Pancreas (tissue), 10 donors: Measurements from ENCODE around the gene PCYT1A. TPM values are rescaled to one million over a fixed set of nuclear protein-coding genes. Genes with fewer than 3 reads are reported as not detected.

Experiments used
- ATAC-seq, 4 donors: fragments of 200-7000 bp; cut with Tn5 transposase; one replicate each; pipeline versions ENCODE4 v1.8.0 to v1.9.1; 2020; ENCODE audit warnings: mild to moderate bottlenecking in 4 of 4, moderate library complexity in 4 of 4
- DNase-seq, 6 donors: peaks; one replicate each; pipeline ENCODE4 v3.0.0-alpha.2; 2020
- FAIRE-seq: peaks from 2 replicates; lab custom pipeline; 2012; peaks lifted over from hg19 to GRCh38; lab: Jason Lieb, UNC
- H3K27ac ChIP-seq, 4 donors: fragments of 200-600 bp; sonication (generic); 1 replicate in 3 of 4; 2 replicates in 1 of 4; pipeline versions ENCODE4 v1.5.0 to v1.8.0; 2020
- H3K27me3 ChIP-seq, 4 donors: fragments of 200-600 bp; one replicate each; pipeline ENCODE4 v1.8.0; 2021
- H3K36me3 ChIP-seq, 3 donors: fragments of 200-600 bp; sonication (generic) in 1 of 3; one replicate each; pipeline versions ENCODE4 v1.5.0 to v1.8.0; 2020 to 2021
- H3K4me1 ChIP-seq, 3 donors: fragments of 200-600 bp; one replicate each; pipeline ENCODE4 v1.8.0; 2021
- H3K4me3 ChIP-seq, 4 donors: fragments of 200-600 bp; sonication (generic) in 2 of 4; one replicate each; pipeline versions ENCODE4 v1.5.0 to v1.8.0; 2020 to 2021
- H3K9me3 ChIP-seq, 4 donors: fragments of 200-600 bp; one replicate each; pipeline ENCODE4 v1.8.0; 2021
- WGBS, 2 donors: extraction: QIAGEN DNeasy Blood & Tissue Kit; methylation state at CpG; one replicate each; pipeline ENCODE4 v1.1.7; 2013; 5-methylcytosine and 5-hydroxymethylcytosine counted together
- intact Hi-C, 3 donors: fragments of 100-400 bp; cut with DNase I; formaldehyde crosslinking; loops; one replicate each; pipeline versions ENCODE4 v1.11.1 to v1.14.2; 2022
- polyA plus RNA-seq, 2 donors: library from polyadenylated mRNA; stranded (reverse); fragments of 200-250 nt; gene quantifications; one replicate each; pipeline ENCODE4 v1.2.3, GENCODE V29; 2013
- total RNA-seq, 6 donors: library from RNA; stranded (reverse); fragmentation: NEBNext Ultra II Directional in 4 of 6; extraction: Animal tissue kit (Norgen Biotek cat#: 25700) in 4 of 6; gene quantifications; one replicate each; pipeline versions ENCODE4 v1.2.1 to v1.2.4, GENCODE V29; 2021 to 2023
- TF ChIP-seq, protein P1 (sequence below), 4 donors: fragments of 200-600 bp; sonication (generic) in 3 of 4; IDR thresholded peaks; one replicate each; pipeline versions ENCODE4 v1.5.0 to v1.8.0; 2021; ENCODE audit warnings: antibody characterized with exemption in 4 of 4
- donor health status: healthy with polysubstance abuse.
- donor health status: DM: no; HTN: no; CAD: no; lungs with moderate emphysema.
- donor health status: DM: no; HTN: no; CAD: no.
- donor health status: control.
- donor health status: control.
- donor health status: Bipolar disorder and iron deficiency.
- donor health status: DM: yes; HTN: yes; CAD: no.
- donor health status: DM: no; HTN: no; CAD: no.
- donor health status: DM: no; HTN: no; CAD: no.
- donor health status: DM: yes; HTN: yes; CAD: no.

Gene PCYT1A
- total and polyA plus RNA-seq, 8 donors = 14.1 to 26.0 (median 16.5) TPM

DNA sequence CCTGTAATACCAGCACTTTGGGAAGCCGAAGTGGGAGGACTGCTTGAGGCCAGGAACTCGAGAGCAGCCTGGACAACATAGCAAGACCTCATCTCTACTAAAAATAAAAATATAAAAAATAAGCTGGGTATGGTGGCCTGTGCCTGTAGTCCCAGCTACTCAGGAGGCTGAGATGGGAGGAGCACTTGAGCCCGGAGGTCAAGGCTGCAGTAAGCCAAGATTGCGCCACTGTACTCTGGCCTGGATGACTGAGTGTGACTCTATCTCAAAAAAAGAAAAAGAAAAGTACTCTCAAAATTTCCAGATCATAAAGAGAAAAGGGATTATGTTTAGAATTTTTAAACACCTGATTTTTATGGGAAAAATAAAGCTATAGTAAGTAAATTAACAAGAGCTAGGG, 47.1 kb downstream of the PCYT1A start:
- FAIRE-seq (no peak), DNase-seq (no peak), ATAC-seq (no peak)
- WGBS, 2 donors = 92 to 96% methylated on average over 4 of the region's 4 CpGs
- no peaks in the 10 kb centered on the region for H3K4me1 ChIP-seq
- H3K9me3 ChIP-seq = no peaks in the 10 kb centered on the region
- H3K36me3 ChIP-seq = peaks cover 0 to 17% (median 8%) of the 10 kb centered on the region in 3 donors
- H3K27ac ChIP-seq = no peak overlapping the region
- H3K27me3 ChIP-seq = no peaks in the 10 kb centered on the region
- TF ChIP-seq, protein P1, sequence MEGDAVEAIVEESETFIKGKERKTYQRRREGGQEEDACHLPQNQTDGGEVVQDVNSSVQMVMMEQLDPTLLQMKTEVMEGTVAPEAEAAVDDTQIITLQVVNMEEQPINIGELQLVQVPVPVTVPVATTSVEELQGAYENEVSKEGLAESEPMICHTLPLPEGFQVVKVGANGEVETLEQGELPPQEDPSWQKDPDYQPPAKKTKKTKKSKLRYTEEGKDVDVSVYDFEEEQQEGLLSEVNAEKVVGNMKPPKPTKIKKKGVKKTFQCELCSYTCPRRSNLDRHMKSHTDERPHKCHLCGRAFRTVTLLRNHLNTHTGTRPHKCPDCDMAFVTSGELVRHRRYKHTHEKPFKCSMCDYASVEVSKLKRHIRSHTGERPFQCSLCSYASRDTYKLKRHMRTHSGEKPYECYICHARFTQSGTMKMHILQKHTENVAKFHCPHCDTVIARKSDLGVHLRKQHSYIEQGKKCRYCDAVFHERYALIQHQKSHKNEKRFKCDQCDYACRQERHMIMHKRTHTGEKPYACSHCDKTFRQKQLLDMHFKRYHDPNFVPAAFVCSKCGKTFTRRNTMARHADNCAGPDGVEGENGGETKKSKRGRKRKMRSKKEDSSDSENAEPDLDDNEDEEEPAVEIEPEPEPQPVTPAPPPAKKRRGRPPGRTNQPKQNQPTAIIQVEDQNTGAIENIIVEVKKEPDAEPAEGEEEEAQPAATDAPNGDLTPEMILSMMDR (IDR thresholded peaks at IDR 0.05) = no peak
- intact Hi-C loops = no loop called here
- H3K4me3 ChIP-seq = no peak overlapping the region

DNA sequence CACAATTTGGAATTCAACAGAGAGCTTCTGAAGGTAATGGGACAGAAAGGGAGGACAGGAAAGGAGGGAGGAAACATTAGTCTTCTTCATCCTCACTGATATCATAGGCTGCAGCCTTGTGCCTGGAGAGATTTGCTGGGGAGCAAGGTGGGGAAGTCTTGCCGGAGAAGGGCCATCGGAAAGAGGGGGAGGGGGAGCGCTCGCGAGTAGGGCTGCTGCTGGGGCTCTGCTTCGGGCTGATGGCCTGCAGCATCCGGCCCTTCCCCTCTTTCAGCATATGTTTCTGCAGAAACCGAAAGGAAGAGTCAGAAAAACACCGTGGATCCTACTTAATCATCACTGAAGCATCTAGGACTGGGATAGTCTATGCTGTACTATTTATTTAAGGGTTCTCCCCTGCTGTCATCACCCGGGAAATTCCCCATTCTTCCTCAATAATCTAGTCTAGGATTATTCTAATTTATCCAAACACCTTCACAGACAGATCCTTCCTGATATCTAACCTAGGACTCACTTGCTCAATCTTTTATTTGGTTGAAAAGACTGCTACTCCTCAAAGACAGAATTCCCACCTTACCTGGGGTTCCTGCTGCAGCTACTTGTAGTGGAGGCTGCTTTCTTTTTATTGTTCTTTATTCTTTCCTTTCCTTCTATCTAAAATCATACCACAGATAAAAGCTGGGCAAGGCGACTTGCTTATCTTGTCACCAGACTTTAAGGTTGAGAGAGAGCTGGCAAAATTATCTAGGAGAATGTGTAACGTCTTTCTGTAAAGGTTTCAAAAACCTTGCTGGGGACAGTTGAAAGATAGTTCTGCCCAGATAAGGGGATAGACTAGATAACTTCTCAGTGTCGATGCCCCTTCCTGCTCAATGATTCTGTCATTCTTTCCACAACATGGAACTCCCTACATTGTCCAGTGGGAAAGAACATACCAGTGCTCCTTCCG, 48.6 kb downstream of the PCYT1A start:
- FAIRE-seq = no peak
- ATAC-seq = no peak
- intact Hi-C loops = no loop called here
- no peak for DNase-seq
- Histone ChIP-seq H3K36me3 (peaks cover 0 to 17% (median 8%) of the 10 kb centered on the region in 3 donors), H3K9me3 (no peaks in the 10 kb centered on the region), H3K4me1 (no peaks in the 10 kb centered on the region), H3K27ac (no peak overlapping the region), H3K4me3 (no peak overlapping the region), H3K27me3 (no peaks in the 10 kb centered on the region)
- 80 to 84% methylated on average over 14 of the region's 14 CpGs for WGBS, 2 donors
- TF ChIP-seq, protein P1 (IDR thresholded peaks at IDR 0.05) = no peak

DNA sequence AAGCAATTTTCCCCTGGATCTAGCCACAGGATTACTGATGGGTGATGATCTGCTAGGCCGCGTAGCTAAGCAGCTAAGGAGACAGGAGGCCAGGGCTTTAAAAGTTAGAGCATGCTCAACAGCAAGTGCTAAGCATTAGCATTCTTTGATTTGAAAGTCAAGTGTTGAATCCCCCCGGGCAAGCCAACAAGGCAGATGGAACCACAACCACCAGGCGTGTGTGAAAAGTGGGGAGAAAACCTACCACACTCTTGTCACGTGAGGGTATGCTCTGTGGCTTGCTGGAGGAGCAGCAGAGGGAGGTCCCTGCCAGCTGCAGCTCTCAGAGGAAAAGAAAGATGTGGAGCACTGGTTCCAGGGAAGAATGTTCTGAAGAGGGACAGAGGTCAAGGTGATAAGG, 50.3 kb downstream of the PCYT1A start:
- TF ChIP-seq, protein P1 (IDR thresholded peaks at IDR 0.05) = no peak
- WGBS, 2 donors = 91 to 95% methylated on average over 5 of the region's 5 CpGs
- Histone ChIP-seq H3K4me3 (no peak overlapping the region), H3K27ac (no peak overlapping the region), H3K36me3 (peaks cover 0 to 17% (median 5%) of the 10 kb centered on the region in 3 donors), H3K27me3 (no peaks in the 10 kb centered on the region), H3K4me1 (no peaks in the 10 kb centered on the region), H3K9me3 (no peaks in the 10 kb centered on the region)
- no peak for ATAC-seq
- intact Hi-C loops = no loop called here
- no peak for DNase-seq
- FAIRE-seq = no peak

DNA sequence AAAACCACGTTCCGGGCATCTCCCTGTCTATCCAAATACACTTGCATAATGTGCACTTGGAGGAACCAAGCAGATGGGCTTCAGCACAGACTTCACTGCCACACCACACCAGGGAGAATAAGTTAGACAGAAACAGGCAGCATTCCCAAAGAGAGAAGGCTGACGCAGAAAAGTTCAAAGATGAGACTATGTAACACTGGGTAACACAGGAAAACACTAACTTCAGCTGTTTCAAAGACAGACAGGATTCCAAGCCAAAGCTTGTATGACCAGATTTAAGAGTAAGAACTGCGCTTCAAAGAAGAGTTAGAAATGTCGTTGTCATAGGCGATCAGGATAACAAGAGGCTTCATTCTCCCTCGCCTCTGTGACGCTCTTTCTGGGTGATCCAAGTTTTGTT, 51.3 kb downstream of the PCYT1A start:
- Histone ChIP-seq H3K9me3 (no peaks in the 10 kb centered on the region), H3K4me3 (no peak overlapping the region), H3K27me3 (no peaks in the 10 kb centered on the region), H3K4me1 (no peaks in the 10 kb centered on the region), H3K27ac (no peak overlapping the region), H3K36me3 (peaks cover 0 to 11% (median 0%) of the 10 kb centered on the region in 3 donors)
- intact Hi-C loops = no loop called here
- DNase-seq (no peak), ATAC-seq (no peak), FAIRE-seq (no peak)
- TF ChIP-seq, protein P1 (IDR thresholded peaks at IDR 0.05) = no peak
- WGBS, 2 donors = 93 to 94% methylated on average over 8 of the region's 8 CpGs
